Keratinocyte (primary cell): ENCODE data around the gene VPS37B. TPM values are rescaled to one million over a fixed set of nuclear protein-coding genes. Genes with fewer than 3 reads are reported as not detected.
A peak's percentile ranks its signal among the peaks of the same experiment; 100 is the strongest.
"Not testable (repeated sequence)": the region's sequence is repeated elsewhere in the genome, so short reads cannot be mapped to it uniquely, and the experiment has no call there.

Source experiments
- DNase-seq: peaks from one replicate; pipeline ENCODE4 v3.0.0-alpha.2; 2011; ENCODE audit warnings: low read depth, missing footprints, low spot score
- FAIRE-seq: peaks from 2 replicates; lab custom pipeline; 2011; peaks lifted over from hg19 to GRCh38; lab: Jason Lieb, UNC
- H2AFZ ChIP-seq: 2 replicates; pipeline ENCODE4 v1.6.0; 2012; ENCODE audit warnings: low read length, control low read depth, inconsistent platforms; ENCODE audit not compliant: control insufficient read depth
- H3K27ac ChIP-seq: 2 replicates; pipeline ENCODE4 v1.5.1; 2011; ENCODE audit warnings: low read length; ENCODE audit not compliant: control insufficient read depth, insufficient read depth
- H3K27me3 ChIP-seq: 3 replicates; pipeline ENCODE4 v1.6.0; 2011; ENCODE audit warnings: low read length; ENCODE audit not compliant: control insufficient read depth, insufficient read depth; ENCODE audit errors: extremely low read depth
- H3K36me3 ChIP-seq, 2 experiments: 2 replicates in 1 of 2; 3 replicates in 1 of 2; pipeline ENCODE4 v1.5.1; 2011; ENCODE audit warnings: low read length in 2 of 2, mild to moderate bottlenecking in 1 of 2; ENCODE audit not compliant: control insufficient read depth in 2 of 2, insufficient read depth in 2 of 2; ENCODE audit errors: extremely low read depth in 1 of 2
- H3K4me1 ChIP-seq: 3 replicates; pipeline ENCODE4 v1.5.1; 2011; ENCODE audit warnings: low read length; ENCODE audit not compliant: control insufficient read depth, insufficient read depth; ENCODE audit errors: extremely low read depth
- H3K4me2 ChIP-seq: 3 replicates; pipeline ENCODE4 v1.6.0; 2011; ENCODE audit warnings: low read depth, low read length; ENCODE audit not compliant: control insufficient read depth, insufficient read depth; ENCODE audit errors: extremely low read depth
- H3K4me3 ChIP-seq, 3 experiments: fragments of 200-600 bp in 1 of 3; sonication (generic) in 1 of 3; 2 replicates in 2 of 3; 3 replicates in 1 of 3; pipeline ENCODE4 v1.5.1; 2011 to 2016; ENCODE audit warnings: low read length in 3 of 3, mild to moderate bottlenecking in 3 of 3, control low read depth in 2 of 3, inconsistent platforms in 1 of 3, low read depth in 1 of 3, mixed read lengths in 1 of 3, mixed run types in 1 of 3, moderate library complexity in 1 of 3; ENCODE audit not compliant: control insufficient read depth in 2 of 3, insufficient read depth in 2 of 3; ENCODE audit errors: extremely low read depth in 1 of 3
- H3K79me2 ChIP-seq: 2 replicates; pipeline ENCODE4 v1.6.0; 2012; ENCODE audit warnings: low read length; ENCODE audit not compliant: control insufficient read depth, insufficient read depth
- H3K9ac ChIP-seq: 3 replicates; pipeline ENCODE4 v1.6.0; 2011; ENCODE audit warnings: low read length; ENCODE audit not compliant: control insufficient read depth, insufficient read depth; ENCODE audit errors: extremely low read depth
- H3K9me1 ChIP-seq: 3 replicates; pipeline ENCODE4 v1.6.0; 2011; ENCODE audit warnings: low read length; ENCODE audit not compliant: control insufficient read depth, insufficient read depth; ENCODE audit errors: extremely low read depth
- H3K9me3 ChIP-seq: 2 replicates; pipeline ENCODE4 v1.5.1; 2012; ENCODE audit warnings: low read depth, low read length; ENCODE audit not compliant: control insufficient read depth
- H4K20me1 ChIP-seq: 3 replicates; pipeline ENCODE4 v1.6.0; 2011; ENCODE audit warnings: low read length; ENCODE audit not compliant: control insufficient read depth, insufficient read depth; ENCODE audit errors: extremely low read depth
- CTCF ChIP-seq, 3 experiments: IDR thresholded peaks in 1 of 3; conservative IDR thresholded peaks in 1 of 3; optimal IDR thresholded peaks in 1 of 3; 2 replicates in 2 of 3; 3 replicates in 1 of 3; pipeline versions ENCODE3 to v1.5.1; 2011; ENCODE audit warnings: low read length in 3 of 3, mild to moderate bottlenecking in 3 of 3, moderate library complexity in 2 of 3, control low read depth in 1 of 3, inconsistent platforms in 1 of 3; ENCODE audit not compliant: insufficient read depth in 2 of 3; ENCODE audit errors: extremely low read depth in 1 of 3
- EZH2 ChIP-seq: IDR thresholded peaks from one replicate; pipeline ENCODE4 v1.6.1; 2012; ENCODE audit warnings: inconsistent platforms, mild to moderate bottlenecking, low read length, moderate library complexity
- dilution Hi-C: fragments of 300-500 bp; cut with MboI; formaldehyde crosslinking; loops from one replicate; pipeline ENCODE4 v1.7.0; 2020; ENCODE audit warnings: low sequenced_read_pairs; ENCODE audit not compliant: extremely low pct_ligation_motif_present
- polyA plus RNA-seq, 5 experiments: library from polyadenylated mRNA; depleted of rRNA in 3 of 5; stranded (reverse) in 3 of 5; stranded (forward) in 1 of 5; unstranded in 1 of 5; fragments of >200 nt; gene quantifications; 1 replicate in 1 of 5; 2 replicates in 3 of 5; 3 replicates in 1 of 5; pipeline versions ENCODE4 v1.2.1 to v1.2.3, GENCODE V29; 2011 to 2012; ENCODE audit warnings: missing spikeins in 2 of 5, low read depth in 1 of 5, low replicate concordance in 1 of 5

Gene VPS37B
- polyA plus RNA-seq, 1 donor (not counting 4 experiments of a cell fraction or from before 2014, with no cell fraction given), result 34.1 TPM

GRCh38 chr12:122894193-122895121 lies 1.5 kb downstream of the VPS37B start:
- no peak for DNase-seq
- peak; percentile 86 for FAIRE-seq

DNA sequence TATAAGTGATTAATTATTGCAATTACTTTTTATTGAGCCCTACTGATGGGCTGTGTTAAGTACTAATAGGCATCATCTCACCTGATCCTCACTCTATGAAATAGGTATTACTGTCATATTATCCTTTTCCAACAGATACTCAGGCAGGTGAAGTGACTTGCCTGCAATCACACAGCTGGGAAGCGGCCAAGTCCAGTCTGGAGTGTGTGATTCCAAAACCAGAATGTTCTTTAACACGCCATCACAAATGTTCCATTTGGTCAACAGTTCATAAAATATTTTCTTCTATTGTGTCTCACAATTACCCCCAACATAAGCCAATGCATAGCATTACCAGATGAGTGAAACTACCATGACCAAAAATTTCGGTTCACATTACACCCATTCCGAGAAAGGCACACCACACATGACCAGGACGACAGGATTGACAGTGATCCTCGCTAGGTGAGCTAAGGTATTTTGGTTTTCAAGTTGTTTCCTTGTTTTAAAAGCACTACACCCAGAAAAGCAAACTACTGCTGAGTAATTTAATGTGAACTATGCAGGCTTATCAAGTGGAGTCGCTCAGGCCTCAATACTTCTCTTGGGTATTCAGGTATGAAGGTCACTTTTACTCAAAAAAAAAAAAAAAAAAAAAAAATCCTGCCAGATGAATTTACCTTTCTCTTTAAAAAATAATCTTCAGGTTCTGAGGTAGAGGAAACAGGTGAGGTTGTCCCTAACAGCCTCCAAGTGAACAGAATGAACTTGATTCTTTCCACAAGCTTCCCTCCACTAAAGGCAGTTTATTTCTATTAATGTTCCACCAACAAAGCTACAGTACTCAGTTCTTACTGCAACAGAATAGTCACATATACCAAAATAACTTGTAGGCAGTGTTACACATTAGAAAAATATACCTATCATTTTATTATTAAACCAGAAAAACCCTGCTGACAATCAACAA lies 2.4 kb downstream of the VPS37B start:
- peak overlapping the region; percentile 99 for H3K27ac ChIP-seq
- TF ChIP-seq CTCF (optimal IDR thresholded peaks at IDR 0.05 in 1 of 3, IDR thresholded peaks at IDR 0.05 in 1 of 3, conservative IDR thresholded peaks at IDR 0.05 in 1 of 3; ENCODE audit: extremely low read depth in 1 of 3, insufficient read depth in 2 of 3, low read length in 3 of 3), result no peak
- TF ChIP-seq EZH2, result no peak
- peak overlapping the region; percentile 99 for H3K9ac ChIP-seq
- DNase-seq (no peak), FAIRE-seq (no peak)
- no peak overlapping the region for H2AFZ ChIP-seq
- peaks cover 0 to 13% of the 10 kb centered on the region in 2 experiments for H3K36me3 ChIP-seq
- peaks cover 67% of the 10 kb centered on the region for H3K79me2 ChIP-seq
- H3K9me1 ChIP-seq, result no peaks in the 10 kb centered on the region
- H3K4me3 ChIP-seq, result peak overlapping the region; percentile 81 to 91 (median 84)
- no peaks in the 10 kb centered on the region for H4K20me1 ChIP-seq
- no peaks in the 10 kb centered on the region for H3K27me3 ChIP-seq
- H3K4me2 ChIP-seq, result peak overlapping the region; percentile 98
- dilution Hi-C loops, result no loop called here
- H3K4me1 ChIP-seq, result peaks cover 70% of the 10 kb centered on the region
- H3K9me3 ChIP-seq, result no peaks in the 10 kb centered on the region

More at GRCh38 chr12:122894193-122895121, 1.5 kb downstream of the VPS37B start:
- Histone ChIP-seq H3K79me2 (peaks cover 63% of the 10 kb centered on the region), H3K36me3 (peaks cover 0 to 13% of the 10 kb centered on the region in 2 experiments), H3K4me1 (peaks cover 72% of the 10 kb centered on the region), H2AFZ (no peak overlapping the region), H3K4me2 (peak overlapping the region; percentile 98), H3K9me3 (no peaks in the 10 kb centered on the region), H3K27ac (peak overlapping the region; percentile 99), H3K9ac (peak overlapping the region; percentile 99), H3K4me3 (peak overlapping the region; percentile 81 to 91 (median 84)), H4K20me1 (no peaks in the 10 kb centered on the region), H3K27me3 (no peaks in the 10 kb centered on the region), H3K9me1 (no peaks in the 10 kb centered on the region)
- TF ChIP-seq CTCF (optimal IDR thresholded peaks at IDR 0.05 in 1 of 3, IDR thresholded peaks at IDR 0.05 in 1 of 3, conservative IDR thresholded peaks at IDR 0.05 in 1 of 3; ENCODE audit: extremely low read depth in 1 of 3, insufficient read depth in 2 of 3, low read length in 3 of 3) (peak in 2 of 3 experiments; percentile 15 to 34), EZH2 (no peak)
- dilution Hi-C loops, result no loop called here

DNA sequence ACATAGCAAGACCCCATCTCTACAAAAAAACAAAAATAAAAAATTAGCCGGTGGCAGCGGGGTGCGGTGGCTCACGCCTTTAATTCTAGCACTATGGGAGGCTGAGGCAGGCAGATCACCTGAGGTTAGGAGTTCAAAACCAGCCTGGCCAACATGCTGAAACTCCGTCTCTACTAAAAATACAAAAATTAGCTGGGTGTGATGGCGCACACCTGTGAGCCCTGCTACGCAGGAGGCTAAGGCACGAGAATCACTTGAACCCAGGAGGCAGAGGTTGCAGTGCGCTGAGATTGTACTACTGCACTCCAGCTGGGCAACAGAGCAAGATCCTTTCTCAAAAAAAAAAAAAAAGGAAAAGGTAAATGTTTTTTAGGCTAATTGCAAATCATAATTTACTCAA lies 3.2 kb downstream of the VPS37B start:
- H3K9ac ChIP-seq, result peak overlapping the region; percentile 86
- H3K9me3 ChIP-seq, H4K20me1 ChIP-seq, H2AFZ ChIP-seq, H3K27me3 ChIP-seq, dilution Hi-C loops, FAIRE-seq, H3K9me1 ChIP-seq, DNase-seq: not testable (repeated sequence)
- H3K4me3 ChIP-seq, result peak overlapping the region in 2 of 3 experiments; percentile 2 to 68
- H3K4me2 ChIP-seq, result peak overlapping the region; percentile 98
- H3K79me2 ChIP-seq, result peaks cover 69% of the 10 kb centered on the region
- H3K27ac ChIP-seq, result peak overlapping the region; percentile 99
- H3K36me3 ChIP-seq, result peaks cover 0 to 13% of the 10 kb centered on the region in 2 experiments
- peaks cover 67% of the 10 kb centered on the region for H3K4me1 ChIP-seq
